NT2/D1 (cell line): ENCODE results near the gene MCAT.

Experiments
- SUZ12 ChIP-seq: IDR thresholded peaks from 2 replicates; pipeline ENCODE4 v1.6.1; 2011; ENCODE audit not compliant: insufficient read length, insufficient read depth; ENCODE audit errors: extremely low read depth
- YY1 ChIP-seq: IDR thresholded peaks from 2 replicates; pipeline ENCODE4 v1.6.1; 2011; ENCODE audit not compliant: insufficient read length, insufficient read depth
- ZNF274 ChIP-seq: IDR thresholded peaks from 2 replicates; pipeline ENCODE4 v1.6.1; 2011; ENCODE audit warnings: mild to moderate bottlenecking, low read depth, low read length

GRCh38 chr22:43169310-43170130 is 26.3 kb upstream of the MCAT start:
- TF ChIP-seq YY1 = no peak
- no peak for TF ChIP-seq SUZ12
- TF ChIP-seq ZNF274 = no peak
